GM21737 (cell line): ENCODE measurements around the gene EIF2B2.
"Not testable (repeated sequence)": the region's sequence is repeated elsewhere in the genome, so short reads cannot be mapped to it uniquely, and the experiment has no call there.

Source experiments
- ATAC-seq: cut with Tn5 transposase; IDR thresholded peaks from one replicate; pipeline ENCODE4 v1.9.1; 2021; ENCODE audit warnings: mild to moderate bottlenecking, moderate library complexity; ENCODE audit not compliant: unreplicated experiment

Gene EIF2B2

DNA sequence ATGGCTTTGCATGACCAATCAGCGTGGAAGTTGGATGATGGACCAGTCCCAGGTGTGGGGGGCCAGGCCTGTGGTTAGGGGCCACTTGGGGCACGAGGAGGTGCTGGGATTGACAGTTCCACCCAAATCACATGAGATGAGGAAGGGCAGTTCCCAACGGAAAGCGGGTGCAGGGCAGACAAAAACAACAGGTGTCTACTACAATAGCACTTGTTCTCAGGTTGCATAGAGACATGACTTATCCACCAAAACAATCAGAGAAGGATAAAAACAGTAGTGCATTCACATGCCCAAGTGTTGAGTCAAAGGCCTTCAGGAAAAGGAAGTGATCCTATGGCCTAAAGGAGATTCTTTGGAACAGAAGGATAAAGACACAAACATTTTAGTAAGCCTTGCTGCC, 14.6 kb upstream of the EIF2B2 start:
- ATAC-seq: no peak

DNA sequence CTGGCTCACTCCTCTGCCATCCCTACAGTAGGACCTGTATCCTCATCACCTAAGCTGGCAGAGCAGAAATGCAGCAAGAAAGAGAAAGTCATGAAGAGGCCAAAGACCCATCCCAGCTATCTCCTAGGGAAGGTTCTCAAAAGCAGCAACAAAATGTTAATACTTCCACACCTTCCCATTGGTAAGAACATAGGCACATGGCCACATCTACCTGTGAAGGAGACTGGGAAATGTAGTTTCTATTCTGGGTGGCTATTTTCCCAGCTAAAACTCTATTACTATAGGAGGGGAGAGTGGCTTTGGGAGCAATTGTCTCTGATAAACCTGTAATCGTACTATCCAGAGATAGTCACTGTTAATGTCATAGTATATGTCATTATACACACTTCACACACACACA, 13.7 kb upstream of the EIF2B2 start:
- ATAC-seq: no peak

DNA sequence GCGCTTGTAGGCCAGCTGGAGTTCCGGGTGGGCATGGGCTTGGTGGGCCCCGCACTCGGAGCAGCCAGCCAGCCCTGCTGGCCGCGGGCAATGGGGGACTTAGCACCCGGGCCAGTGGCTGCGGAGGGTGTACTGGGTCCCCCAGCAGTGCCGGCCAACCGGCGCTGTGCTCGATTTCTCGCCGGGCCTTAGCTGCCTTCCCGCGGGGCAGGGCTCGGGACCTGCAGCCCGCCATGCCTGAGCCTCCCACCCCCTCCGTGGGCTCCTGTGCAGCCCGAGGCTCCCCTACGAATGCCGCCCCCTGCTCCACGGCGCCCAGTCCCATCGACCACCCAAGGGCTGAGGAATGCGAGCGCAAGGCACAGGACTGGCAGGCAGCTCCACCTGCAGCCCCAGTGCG, 8.5 kb upstream of the EIF2B2 start:
- ATAC-seq: not testable (repeated sequence)

DNA sequence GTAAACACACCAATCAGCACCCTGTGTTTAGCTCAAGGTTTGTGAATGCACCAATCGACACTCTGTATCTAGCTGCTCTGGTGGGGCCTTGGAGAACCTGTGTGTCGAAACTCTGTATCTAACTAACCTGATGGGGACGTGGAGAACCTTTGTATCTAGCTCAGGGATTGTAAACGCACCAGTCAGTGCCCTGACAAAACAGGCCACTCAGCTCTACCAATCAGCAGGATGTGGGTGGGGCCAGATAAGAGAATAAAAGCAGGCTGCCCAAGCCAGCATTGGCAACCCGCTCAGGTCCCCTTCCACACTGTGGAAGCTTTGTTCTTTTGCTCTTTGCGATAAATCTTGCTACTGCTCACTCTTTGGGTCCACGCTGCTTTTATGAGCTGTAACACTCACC, 6.9 kb upstream of the EIF2B2 start:
- ATAC-seq: not testable (repeated sequence)

DNA sequence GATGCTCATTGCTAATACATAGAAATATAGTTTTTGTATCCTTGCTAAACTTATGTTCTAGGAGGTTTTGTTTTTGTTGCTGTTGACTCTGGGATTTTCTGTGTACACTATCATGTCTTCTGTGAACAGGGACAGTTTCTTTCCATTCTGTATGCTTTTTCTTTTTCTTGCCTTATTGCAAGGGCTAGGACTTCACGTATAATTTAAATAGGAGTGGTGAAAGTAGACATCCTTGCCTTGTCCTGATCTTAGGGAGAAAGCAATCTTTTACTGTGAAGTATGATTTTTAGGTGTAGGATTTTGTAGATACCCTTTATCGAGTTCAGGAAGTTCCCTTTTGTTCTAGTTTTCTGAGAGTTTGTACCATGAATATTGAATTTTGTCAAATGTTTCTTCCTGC, 1.5 kb upstream of the EIF2B2 start:
- no peak for ATAC-seq

DNA sequence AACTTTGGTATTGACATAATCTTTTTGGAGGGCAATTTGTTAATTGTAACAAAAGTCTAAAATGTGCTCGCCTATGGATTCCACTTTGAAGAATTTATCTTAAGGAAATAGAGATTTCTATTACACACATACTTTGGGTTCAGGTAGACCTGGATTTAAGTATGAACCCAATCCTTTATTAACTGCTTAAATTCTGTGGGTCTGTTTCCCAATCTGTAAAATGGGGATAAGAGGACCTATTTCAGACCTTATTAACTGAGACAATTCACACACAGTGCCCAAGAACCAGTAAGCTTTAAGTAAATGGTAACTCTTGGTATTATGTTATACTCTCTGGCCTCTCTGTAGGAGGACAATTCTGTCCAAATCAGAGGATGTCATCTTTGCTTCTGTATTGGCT, 822 bp upstream of the EIF2B2 start:
- ATAC-seq: no peak

DNA sequence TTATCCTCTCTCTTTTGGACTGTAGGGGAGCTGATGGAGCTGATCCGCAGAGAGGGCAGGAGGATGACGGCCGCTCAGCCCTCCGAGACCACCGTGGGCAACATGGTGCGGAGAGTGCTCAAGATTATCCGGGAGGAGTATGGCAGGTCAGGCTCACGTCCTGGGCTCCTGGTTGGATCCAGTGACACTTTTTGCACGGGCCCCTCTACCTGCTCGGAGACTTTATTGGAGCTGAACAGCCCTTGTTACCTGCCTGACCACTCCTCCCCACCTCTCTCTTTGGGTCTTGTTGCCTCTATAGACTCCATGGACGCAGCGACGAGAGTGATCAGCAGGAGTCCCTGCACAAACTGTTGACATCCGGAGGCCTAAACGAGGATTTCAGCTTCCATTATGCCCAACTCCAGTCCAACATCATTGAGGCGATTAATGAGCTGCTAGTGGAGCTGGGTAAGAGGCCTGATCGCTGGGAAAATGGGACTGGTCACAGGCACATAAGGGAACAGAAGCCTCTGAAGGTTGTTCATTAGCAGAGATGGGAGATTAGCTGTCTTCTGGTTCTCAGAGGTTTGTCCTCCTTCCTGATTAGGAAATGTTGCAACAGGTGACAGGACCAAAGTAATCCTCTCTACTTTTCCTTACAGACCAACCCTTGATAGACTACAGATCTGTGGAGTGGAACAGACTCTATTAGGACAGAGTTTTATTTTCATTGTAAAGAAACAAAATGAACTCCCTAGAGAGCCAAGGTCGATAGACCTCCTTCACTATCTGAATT, 718 bp downstream of the EIF2B2 start:
- no peak for ATAC-seq

DNA sequence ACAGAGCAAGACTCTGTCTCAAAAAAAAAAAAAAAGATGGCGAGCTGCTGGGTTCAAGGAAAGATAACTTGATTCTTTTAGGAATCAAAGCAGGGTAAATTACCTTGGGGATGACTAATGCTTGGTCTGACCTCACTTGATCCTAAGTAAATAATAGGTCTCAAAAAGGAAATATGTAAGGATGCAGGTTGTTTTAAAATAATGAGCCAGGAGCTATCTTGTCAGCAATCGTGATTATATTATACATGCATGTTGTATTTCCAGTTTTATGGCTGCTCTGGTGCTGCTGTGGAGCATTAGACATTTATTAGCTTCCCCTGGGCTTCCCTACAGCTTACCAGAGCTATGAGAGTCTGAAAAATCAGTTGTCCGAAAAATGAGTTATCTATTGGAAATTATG, 2.6 kb downstream of the EIF2B2 start:
- no peak for ATAC-seq

DNA sequence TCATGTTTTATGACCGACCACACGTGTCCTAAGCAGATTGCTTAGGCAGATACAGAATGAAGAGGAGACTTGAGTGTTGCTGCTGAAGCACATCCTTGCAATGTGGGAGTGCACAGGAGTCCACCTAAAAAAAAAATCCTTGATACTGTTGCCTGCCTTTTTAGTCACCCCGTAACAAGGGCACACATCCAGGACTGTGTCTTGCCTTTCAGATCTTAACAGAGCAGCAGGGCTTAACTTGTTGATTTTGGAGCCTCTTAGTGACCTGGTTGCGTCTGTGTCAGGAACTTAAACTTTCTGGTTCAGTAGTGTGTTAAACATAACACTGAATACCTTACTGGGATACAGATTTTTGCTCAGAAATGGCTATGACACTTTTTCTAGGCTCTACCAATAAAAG, 6.5 kb downstream of the EIF2B2 start:
- no peak for ATAC-seq

DNA sequence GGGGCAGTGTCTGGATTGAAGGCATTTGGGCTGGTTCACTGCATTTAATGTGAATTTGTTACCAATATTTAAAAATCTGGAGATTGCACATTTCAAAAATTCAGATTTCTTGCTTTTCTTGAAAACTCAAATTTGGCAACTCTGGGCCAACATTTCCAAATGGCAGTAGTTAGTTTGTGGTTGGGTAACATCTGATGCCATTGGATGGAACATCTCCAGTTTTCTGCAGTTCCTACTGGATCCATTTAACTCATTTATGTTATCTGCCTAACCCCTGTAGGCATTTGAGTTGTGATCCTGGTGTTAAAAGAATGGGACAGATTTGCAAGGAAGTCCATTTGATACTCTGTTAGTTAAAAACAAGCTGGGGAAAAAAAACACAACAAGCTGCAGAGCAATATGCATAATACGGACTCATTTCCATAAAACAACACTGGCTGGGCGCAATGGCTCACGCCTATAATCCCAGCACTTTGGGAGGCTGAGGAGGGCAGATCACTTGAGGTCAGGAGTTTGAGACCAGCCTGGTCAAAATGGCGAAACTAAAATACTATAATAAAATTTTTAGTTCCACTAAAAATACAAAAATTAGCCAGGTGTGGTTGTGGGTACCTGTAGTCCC, 7.9 kb downstream of the EIF2B2 start:
- ATAC-seq: no peak

DNA sequence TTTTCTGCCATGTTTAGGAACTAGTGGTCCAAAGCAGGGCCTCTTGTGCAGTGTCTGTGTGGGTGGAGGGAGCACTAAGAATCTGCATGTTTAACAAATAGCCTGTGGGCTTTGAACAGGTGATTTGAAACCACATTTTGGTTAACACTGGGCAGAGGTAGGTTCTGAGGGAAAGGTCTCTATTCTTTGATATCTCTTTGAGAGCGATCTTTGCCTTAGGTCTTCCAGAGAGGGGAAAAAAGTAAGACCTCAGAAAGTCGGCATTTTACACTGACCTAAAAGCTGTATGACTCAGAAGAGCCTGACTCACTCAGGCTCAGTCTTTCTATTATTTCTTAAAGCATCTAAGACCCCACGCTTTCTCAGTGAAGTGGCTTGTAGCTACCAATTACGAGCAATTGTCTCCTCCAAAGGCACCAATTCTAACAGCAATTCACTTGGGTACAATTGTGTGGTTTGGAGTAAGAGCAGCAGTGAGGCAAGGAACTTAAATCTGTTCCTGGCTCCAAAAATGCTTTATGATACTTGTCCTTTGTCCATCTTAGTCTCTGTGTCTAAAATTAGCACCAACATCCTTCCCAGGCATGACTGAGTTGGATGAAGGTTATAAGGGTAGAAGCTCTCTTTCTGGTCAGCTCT, 8.8 kb downstream of the EIF2B2 start:
- ATAC-seq: no peak

DNA sequence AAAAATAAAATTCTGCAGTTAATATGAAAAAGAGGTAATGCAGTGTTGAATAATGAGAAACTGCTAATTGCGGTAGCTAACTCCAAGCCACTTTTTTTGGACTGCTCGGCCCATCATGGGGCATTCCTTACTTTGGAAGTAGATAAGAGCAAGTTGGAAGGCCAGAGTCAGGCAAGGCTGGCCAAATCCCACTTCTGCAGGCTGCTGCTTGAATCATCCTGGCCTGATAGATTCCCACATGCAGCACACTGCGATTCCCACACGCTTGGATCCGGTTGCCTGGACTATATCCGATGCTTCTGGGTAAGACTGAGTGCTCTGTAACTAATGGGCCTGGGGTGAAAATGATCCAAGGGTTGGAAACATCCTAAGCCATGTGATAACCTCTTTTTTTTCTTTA, 10.6 kb downstream of the EIF2B2 start:
- no peak for ATAC-seq

DNA sequence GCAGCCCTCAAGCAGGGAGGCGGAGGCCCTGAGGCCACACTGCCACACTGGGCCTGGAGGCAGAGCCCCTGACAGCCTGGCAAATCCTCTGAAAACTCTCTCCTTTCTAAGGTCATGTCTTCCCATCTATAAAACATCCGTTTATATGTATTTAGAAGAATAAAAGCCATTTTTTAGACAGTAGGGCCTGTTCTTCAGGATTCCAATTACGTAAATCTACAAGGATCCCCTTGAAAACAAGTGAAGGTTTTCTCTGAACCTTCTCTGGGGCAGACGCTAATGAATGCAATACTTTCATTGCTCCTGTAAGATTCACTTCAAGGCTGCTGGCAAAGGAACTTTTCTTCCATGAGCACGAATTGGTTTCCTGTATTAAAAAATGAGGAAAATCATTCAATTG, 12.8 kb downstream of the EIF2B2 start:
- no peak for ATAC-seq

DNA sequence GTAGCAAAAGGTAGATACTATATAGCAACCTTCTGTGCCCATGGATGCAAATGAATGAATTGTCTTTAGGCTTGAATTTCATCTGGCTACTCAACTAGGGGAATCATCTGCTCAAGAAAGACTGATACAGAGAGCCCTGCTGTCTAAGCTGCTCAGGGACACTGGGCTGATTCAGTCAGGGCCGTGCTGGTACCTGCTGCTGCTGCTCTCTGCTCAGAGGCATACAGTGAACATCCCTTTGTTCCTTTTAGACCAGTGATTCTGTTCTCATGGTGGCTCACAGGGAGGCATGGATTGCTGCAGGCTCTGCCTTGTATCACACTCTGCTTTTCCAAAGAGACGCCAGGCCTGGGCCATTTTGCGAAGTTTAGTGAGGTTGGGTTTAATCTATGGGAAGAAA, 14.1 kb downstream of the EIF2B2 start:
- no peak for ATAC-seq

DNA sequence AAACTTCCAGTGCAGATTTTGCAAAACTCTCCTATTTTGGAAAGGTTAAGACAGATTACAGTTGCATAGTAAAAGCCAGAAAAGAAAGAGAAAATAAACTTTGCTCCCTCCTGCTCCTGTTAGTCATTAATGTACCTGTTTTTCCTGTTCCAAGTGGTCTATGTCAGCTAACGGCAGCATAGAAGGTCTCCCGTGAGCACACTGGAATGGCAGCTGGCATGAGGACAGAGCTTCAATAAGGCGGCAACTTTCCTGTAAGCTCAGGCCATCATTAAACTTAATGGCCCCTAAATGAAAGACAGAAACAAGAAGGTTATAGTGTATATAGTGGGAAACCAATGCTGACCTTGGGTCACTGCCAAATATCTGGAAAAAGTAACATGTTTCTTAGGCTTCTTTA, 16.0 kb downstream of the EIF2B2 start:
- ATAC-seq: no peak

DNA sequence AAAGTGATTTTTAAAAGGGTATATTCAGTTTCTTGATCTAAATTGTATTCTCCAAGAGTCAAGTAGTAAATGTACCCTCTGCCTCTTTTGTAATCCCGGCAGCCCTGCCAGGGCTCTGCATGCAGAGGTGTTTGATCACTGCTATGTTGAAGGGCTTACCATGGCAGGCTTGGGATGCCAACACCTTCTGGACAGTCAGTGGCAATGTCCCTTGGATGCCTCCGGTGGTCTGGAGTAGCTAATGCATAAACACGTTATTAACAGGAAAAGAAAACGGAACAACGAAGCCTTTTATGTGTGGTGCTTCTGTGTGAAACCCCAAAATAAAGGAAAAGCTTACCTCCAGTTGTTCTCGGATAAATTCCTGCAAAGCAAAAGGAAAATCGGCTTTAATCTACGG, 19.9 kb downstream of the EIF2B2 start:
- ATAC-seq: no peak

DNA sequence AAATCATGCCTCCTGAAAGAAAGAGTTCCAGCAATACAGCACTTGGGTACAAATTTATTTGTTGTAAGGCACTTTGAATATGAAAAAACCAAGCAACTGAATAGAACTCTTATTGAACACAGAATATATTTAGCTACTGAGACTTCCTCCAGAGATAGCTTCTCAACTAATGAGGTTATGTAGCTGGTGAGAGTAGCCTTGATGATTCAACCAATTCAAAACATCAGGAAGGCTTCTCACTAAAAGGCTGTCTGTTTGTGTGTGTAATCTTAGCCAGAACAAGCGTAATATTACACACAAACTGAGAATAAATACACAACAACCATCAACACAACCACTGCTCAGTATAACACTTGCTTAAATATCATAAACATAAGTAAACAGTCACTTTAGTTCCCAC, 20.4 kb downstream of the EIF2B2 start:
- no peak for ATAC-seq

DNA sequence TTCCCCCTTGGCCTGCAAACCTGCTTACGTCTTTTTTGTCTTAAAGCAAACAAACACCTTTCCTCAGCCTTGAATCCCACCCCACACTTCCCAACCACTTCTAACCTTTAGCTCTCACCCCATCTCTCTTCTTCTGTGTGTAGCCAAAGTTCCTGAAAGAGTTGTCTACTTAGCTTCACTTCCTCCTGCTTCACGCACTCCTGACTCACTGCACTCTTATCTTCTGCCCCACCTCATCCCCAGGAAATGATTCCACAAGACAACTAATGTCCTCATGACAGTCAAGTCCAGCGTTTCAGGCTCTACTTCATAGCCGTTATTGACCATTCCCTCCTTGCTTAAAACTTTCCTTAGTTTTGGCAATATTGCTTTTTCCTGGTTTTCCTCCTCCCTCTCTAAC, 22.4 kb downstream of the EIF2B2 start:
- no peak for ATAC-seq

DNA sequence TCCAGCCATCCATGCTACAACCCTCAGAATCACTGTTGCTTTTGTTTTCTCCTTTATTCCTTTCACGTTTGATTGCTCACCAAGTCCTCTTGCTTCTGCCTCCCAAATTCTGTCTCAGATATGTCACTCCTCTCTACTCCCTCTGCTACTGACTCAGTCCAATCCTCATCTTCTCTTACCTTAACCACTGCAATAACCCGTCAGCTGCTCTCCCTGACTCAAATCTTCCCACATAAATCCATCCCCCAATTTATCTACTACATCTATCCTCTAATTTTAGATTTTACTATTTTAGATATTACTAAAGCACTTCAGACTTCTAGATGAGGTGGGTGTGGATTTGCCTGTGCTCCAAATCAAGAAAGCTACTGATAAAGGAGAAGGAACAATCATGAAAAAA, 23.2 kb downstream of the EIF2B2 start:
- no peak for ATAC-seq

DNA sequence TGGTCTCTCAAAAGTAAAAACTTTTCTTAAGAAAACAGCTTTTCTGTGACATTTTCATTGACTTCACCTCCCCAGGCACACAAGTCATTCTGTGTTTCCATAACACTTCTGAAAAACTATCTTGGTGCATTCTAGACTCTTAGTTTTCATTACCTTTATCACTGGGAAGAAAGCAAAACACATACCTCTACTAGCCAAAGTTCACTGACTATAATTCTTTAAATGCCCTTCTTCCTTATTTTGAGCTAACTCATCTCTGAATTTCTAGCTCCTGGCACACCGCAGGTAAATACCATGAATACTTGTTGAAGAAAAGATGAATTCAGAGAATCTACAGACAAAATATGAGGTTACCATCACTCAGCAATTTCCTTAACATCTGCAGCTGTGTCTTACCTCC, 27.4 kb downstream of the EIF2B2 start:
- no peak for ATAC-seq

DNA sequence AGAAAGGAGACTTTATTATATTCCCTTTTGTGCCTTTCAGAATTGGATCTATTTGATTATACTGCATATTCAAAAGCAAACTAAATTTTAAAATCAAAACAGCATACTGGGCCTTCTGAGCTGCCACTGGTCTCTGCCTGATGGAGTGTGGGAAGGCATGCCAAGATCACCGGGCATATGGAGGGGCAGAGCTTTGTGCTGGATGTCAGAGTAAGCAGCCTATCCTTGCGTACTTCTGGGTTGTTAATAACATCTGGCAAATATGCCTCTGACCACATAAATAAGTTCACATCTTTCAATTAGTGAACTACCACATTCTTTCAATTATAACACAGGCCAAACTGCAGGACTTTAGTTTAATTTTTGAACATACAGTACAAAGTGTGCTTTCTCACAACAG, 30.2 kb downstream of the EIF2B2 start:
- ATAC-seq: no peak

DNA sequence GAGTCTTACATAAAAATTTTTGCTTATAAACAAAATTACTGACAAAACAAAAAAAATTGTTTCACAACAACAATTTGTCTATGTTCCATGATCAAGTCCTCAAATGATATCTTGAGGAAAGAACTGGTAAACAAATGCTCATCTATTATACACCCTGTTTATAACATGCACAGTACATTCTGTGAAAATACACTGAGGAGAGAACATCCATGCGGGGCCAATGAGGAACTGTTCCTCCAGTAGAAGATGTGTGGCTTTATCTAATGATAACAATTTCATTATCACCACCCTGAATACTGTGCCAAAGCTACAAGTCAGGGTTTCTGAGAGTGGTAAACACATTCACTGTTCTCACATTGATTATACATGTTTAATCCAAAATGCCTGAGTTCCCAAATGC, 37.8 kb downstream of the EIF2B2 start:
- ATAC-seq: no peak
